ENCODE results near the gene LRRC63. TPM values are rescaled to one million over a fixed set of nuclear protein-coding genes. Genes with fewer than 3 reads are reported as not detected.
A peak's percentile ranks its signal among the peaks of the same experiment; 100 is the strongest.

LRRC63 gene
- total and polyA plus RNA-seq, 8 donors = 0.10 to 0.65 (median 0.35) TPM

GRCh38 chr13:46197299-46198048, 14.3 kb upstream of the LRRC63 start:
- intact Hi-C loops (cut with DNase I) = no loop called here
- Histone ChIP-seq H3K27me3 (no peaks in the 10 kb centered on the region), H3K27ac (no peak overlapping the region), H3K4me1 (peaks cover 0 to 28% of the 10 kb centered on the region in 2 donors), H3K9me3 (no peaks in the 10 kb centered on the region), H3K4me3 (no peak overlapping the region), H3K36me3 (no peaks in the 10 kb centered on the region)
- ATAC-seq = no peak
- TF ChIP-seq CTCF (IDR thresholded peaks at IDR 0.05) = no peak
- no peak for DNase-seq

- intact Hi-C loops (cut with DNase I) = no loop called here
- Histone ChIP-seq H3K4me1 (peaks cover 0 to 30% of the 10 kb centered on the region in 2 donors), H3K9me3 (no peaks in the 10 kb centered on the region), H3K27ac (no peak overlapping the region), H3K36me3 (no peaks in the 10 kb centered on the region), H3K4me3 (no peak overlapping the region), H3K27me3 (no peaks in the 10 kb centered on the region)
- ATAC-seq (no peak), DNase-seq (no peak)
- no peak for TF ChIP-seq CTCF (IDR thresholded peaks at IDR 0.05)
Observed at GRCh38 chr13:46198696-46199193, 13.0 kb upstream of the LRRC63 start.

GRCh38 chr13:46202188-46202795, 9.4 kb upstream of the LRRC63 start:
- no peaks in the 10 kb centered on the region for H3K9me3 ChIP-seq
- no peak for TF ChIP-seq CTCF (IDR thresholded peaks at IDR 0.05)

GRCh38 chr13:46202966-46203365, 8.8 kb upstream of the LRRC63 start:
- no peak for TF ChIP-seq CTCF (IDR thresholded peaks at IDR 0.05)
- intact Hi-C loops (cut with DNase I) = no loop called here

More at GRCh38 chr13:46202188-46202795, 9.4 kb upstream of the LRRC63 start:
- intact Hi-C loops (cut with DNase I) = no loop called here
- Histone ChIP-seq H3K27me3 (no peaks in the 10 kb centered on the region), H3K4me3 (no peak overlapping the region), H3K36me3 (no peaks in the 10 kb centered on the region), H3K4me1 (peaks cover 0 to 22% of the 10 kb centered on the region in 2 donors), H3K27ac (no peak overlapping the region)
- no peak for DNase-seq
- ATAC-seq = peak; percentile 47

GRCh38 chr13:46206143-46206542, 5.6 kb upstream of the LRRC63 start:
- ATAC-seq (no peak), DNase-seq (no peak)
- H3K27me3 ChIP-seq = peaks cover 0 to under 1% of the 10 kb centered on the region in 2 donors
- TF ChIP-seq CTCF (IDR thresholded peaks at IDR 0.05) = no peak
- no peaks in the 10 kb centered on the region for H3K9me3 ChIP-seq
- intact Hi-C loops (cut with DNase I) = no loop called here
- H3K4me3 ChIP-seq = no peak overlapping the region
- no peaks in the 10 kb centered on the region for H3K36me3 ChIP-seq
- peaks cover 0 to 9% of the 10 kb centered on the region in 2 donors for H3K4me1 ChIP-seq
- H3K27ac ChIP-seq = no peak overlapping the region

More at GRCh38 chr13:46202966-46203365, 8.8 kb upstream of the LRRC63 start:
- no peak overlapping the region for H3K27ac ChIP-seq
- no peaks in the 10 kb centered on the region for H3K9me3 ChIP-seq
- H3K4me1 ChIP-seq = peaks cover 0 to 19% of the 10 kb centered on the region in 2 donors
- H3K36me3 ChIP-seq = no peaks in the 10 kb centered on the region
- DNase-seq (no peak), ATAC-seq (no peak)
- H3K27me3 ChIP-seq = no peaks in the 10 kb centered on the region
- H3K4me3 ChIP-seq = no peak overlapping the region
